Pancreas (tissue), 10 donors: ENCODE data around the gene ANKRD44. TPM values are rescaled to one million over a fixed set of nuclear protein-coding genes. Genes with fewer than 3 reads are reported as not detected.

Experiments used
- ATAC-seq, 4 donors: fragments of 200-7000 bp; cut with Tn5 transposase; one replicate each; pipeline versions ENCODE4 v1.8.0 to v1.9.1; 2020; ENCODE audit warnings: mild to moderate bottlenecking in 4 of 4, moderate library complexity in 4 of 4
- DNase-seq, 6 donors: peaks; one replicate each; pipeline ENCODE4 v3.0.0-alpha.2; 2020
- FAIRE-seq: peaks from 2 replicates; lab custom pipeline; 2012; peaks lifted over from hg19 to GRCh38; lab: Jason Lieb, UNC
- H3K27ac ChIP-seq, 4 donors: fragments of 200-600 bp; sonication (generic); 1 replicate in 3 of 4; 2 replicates in 1 of 4; pipeline versions ENCODE4 v1.5.0 to v1.8.0; 2020
- H3K27me3 ChIP-seq, 4 donors: fragments of 200-600 bp; one replicate each; pipeline ENCODE4 v1.8.0; 2021
- H3K36me3 ChIP-seq, 3 donors: fragments of 200-600 bp; sonication (generic) in 1 of 3; one replicate each; pipeline versions ENCODE4 v1.5.0 to v1.8.0; 2020 to 2021
- H3K4me1 ChIP-seq, 3 donors: fragments of 200-600 bp; one replicate each; pipeline ENCODE4 v1.8.0; 2021
- H3K4me3 ChIP-seq, 4 donors: fragments of 200-600 bp; sonication (generic) in 2 of 4; one replicate each; pipeline versions ENCODE4 v1.5.0 to v1.8.0; 2020 to 2021
- H3K9me3 ChIP-seq, 4 donors: fragments of 200-600 bp; one replicate each; pipeline ENCODE4 v1.8.0; 2021
- WGBS, 2 donors: extraction: QIAGEN DNeasy Blood & Tissue Kit; methylation state at CpG; one replicate each; pipeline ENCODE4 v1.1.7; 2013; 5-methylcytosine and 5-hydroxymethylcytosine counted together
- intact Hi-C, 3 donors: fragments of 100-400 bp; cut with DNase I; formaldehyde crosslinking; loops; one replicate each; pipeline versions ENCODE4 v1.11.1 to v1.14.2; 2022
- polyA plus RNA-seq, 2 donors: library from polyadenylated mRNA; stranded (reverse); fragments of 200-250 nt; gene quantifications; one replicate each; pipeline ENCODE4 v1.2.3, GENCODE V29; 2013
- total RNA-seq, 6 donors: library from RNA; stranded (reverse); fragmentation: NEBNext Ultra II Directional in 4 of 6; extraction: Animal tissue kit (Norgen Biotek cat#: 25700) in 4 of 6; gene quantifications; one replicate each; pipeline versions ENCODE4 v1.2.1 to v1.2.4, GENCODE V29; 2021 to 2023
- TF ChIP-seq, protein P1 (sequence below), 4 donors: fragments of 200-600 bp; sonication (generic) in 3 of 4; IDR thresholded peaks; one replicate each; pipeline versions ENCODE4 v1.5.0 to v1.8.0; 2021; ENCODE audit warnings: antibody characterized with exemption in 4 of 4
- donor health status: healthy with polysubstance abuse.
- donor health status: DM: no; HTN: no; CAD: no; lungs with moderate emphysema.
- donor health status: DM: no; HTN: no; CAD: no.
- donor health status: control.
- donor health status: control.
- donor health status: Bipolar disorder and iron deficiency.
- donor health status: DM: yes; HTN: yes; CAD: no.
- donor health status: DM: no; HTN: no; CAD: no.
- donor health status: DM: no; HTN: no; CAD: no.
- donor health status: DM: yes; HTN: yes; CAD: no.

Gene ANKRD44
- total and polyA plus RNA-seq, 8 donors, result 1.9 to 12.5 (median 7.7) TPM

DNA sequence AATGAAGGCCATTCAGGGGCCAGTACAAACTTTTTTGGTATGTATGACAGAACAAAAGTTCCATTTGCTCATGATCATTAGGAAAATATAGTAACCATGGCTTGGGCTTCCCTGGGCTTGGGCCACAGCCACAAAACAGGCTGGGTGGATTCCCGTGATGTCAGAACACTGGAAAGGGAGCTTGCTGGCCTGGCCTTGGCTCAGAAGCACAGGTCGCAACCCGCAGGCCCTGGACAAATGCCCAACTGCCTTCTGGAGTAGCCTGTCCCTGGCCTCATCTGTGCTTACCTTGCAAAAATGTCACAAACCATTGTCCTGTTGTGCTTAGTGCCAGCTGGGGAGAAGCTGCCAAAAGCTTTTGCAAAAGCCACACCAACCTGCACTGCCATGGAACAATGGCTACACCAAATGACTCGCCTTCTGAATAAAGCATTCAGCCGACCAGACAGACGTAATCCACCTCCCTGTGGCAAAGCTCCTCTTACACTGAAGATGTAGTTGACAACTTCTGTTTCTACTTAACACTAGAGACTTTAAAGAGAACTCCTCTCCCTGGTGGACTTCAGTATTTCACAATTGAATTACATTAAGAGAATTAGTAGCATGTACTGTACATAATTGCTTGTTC, 125.5 kb downstream of the ANKRD44 start:
- Histone ChIP-seq H3K36me3 (no peaks in the 10 kb centered on the region), H3K4me3 (no peak overlapping the region), H3K9me3 (no peaks in the 10 kb centered on the region), H3K27me3 (no peaks in the 10 kb centered on the region), H3K27ac (no peak overlapping the region), H3K4me1 (peaks cover 0 to 6% (median 0%) of the 10 kb centered on the region in 3 donors)
- TF ChIP-seq, protein P1, sequence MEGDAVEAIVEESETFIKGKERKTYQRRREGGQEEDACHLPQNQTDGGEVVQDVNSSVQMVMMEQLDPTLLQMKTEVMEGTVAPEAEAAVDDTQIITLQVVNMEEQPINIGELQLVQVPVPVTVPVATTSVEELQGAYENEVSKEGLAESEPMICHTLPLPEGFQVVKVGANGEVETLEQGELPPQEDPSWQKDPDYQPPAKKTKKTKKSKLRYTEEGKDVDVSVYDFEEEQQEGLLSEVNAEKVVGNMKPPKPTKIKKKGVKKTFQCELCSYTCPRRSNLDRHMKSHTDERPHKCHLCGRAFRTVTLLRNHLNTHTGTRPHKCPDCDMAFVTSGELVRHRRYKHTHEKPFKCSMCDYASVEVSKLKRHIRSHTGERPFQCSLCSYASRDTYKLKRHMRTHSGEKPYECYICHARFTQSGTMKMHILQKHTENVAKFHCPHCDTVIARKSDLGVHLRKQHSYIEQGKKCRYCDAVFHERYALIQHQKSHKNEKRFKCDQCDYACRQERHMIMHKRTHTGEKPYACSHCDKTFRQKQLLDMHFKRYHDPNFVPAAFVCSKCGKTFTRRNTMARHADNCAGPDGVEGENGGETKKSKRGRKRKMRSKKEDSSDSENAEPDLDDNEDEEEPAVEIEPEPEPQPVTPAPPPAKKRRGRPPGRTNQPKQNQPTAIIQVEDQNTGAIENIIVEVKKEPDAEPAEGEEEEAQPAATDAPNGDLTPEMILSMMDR (IDR thresholded peaks at IDR 0.05), result no peak
- 46 to 47% methylated on average over 6 of the region's 6 CpGs for WGBS, 2 donors
- DNase-seq (peak; percentile 54 to 87 (median 72)), FAIRE-seq (no peak), ATAC-seq (peak; percentile 70 to 91 (median 86))
- intact Hi-C loops, result loop anchor here in 1 of 3 donors (5.0 kb wide), 1 partner anchor 192 kb away; no protein-coding TSS in a partner anchor

DNA sequence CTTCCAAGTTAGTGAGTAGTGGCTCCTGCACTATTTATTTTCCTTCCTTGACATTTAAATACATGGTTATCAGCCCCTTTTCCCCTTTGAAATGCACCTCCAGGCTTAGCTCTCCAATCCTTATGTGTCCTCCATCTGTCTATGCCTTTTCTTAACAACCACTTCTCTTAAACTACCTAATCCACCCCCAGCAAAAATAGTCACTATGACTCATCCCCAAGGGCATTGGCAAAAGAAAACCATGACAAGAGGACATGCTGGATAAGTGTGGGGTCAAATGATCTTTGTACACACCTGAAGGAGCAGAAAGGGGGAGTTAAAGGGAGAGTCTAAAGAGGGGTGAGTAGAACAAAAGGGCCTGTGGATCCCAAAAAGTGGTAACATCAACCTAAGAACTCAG, 127.2 kb downstream of the ANKRD44 start:
- Histone ChIP-seq H3K9me3 (no peaks in the 10 kb centered on the region), H3K27ac (no peak overlapping the region), H3K4me3 (no peak overlapping the region), H3K27me3 (no peaks in the 10 kb centered on the region), H3K36me3 (no peaks in the 10 kb centered on the region), H3K4me1 (peaks cover 0 to 6% (median 0%) of the 10 kb centered on the region in 3 donors)
- intact Hi-C loops, result no loop called here
- FAIRE-seq (no peak), DNase-seq (no peak), ATAC-seq (no peak)
- TF ChIP-seq, protein P1 (IDR thresholded peaks at IDR 0.05), result no peak

DNA sequence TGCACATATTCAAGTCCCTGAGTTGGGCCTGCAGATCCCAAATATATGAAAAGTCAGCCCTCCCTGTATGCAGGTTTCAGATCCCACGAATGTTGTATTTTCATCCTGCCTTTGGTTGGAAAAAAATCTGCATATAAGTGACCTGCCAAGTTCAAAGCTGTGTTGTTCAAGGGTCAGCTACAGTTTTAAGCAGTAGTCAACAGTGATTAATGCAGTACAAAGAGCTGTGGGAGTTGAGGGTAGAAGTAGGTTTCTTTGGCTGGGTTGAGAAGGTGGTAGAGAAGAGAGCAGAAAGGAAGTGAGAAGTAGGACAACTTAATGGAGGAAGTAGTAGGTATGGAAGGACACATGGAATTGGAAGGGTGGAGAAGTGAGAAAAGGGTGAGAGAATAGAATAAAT, 127.9 kb downstream of the ANKRD44 start:
- no peaks in the 10 kb centered on the region for H3K27me3 ChIP-seq
- no peak overlapping the region for H3K4me3 ChIP-seq
- no peak for ATAC-seq
- intact Hi-C loops, result no loop called here
- no peaks in the 10 kb centered on the region for H3K36me3 ChIP-seq
- H3K27ac ChIP-seq, result no peak overlapping the region
- peaks cover 0 to 6% (median 0%) of the 10 kb centered on the region in 3 donors for H3K4me1 ChIP-seq
- no peak for FAIRE-seq
- DNase-seq, result no peak
- TF ChIP-seq, protein P1 (IDR thresholded peaks at IDR 0.05), result no peak
- 87 to 91% methylated on average over 1 of the region's 1 CpG for WGBS, 2 donors
- no peaks in the 10 kb centered on the region for H3K9me3 ChIP-seq

DNA sequence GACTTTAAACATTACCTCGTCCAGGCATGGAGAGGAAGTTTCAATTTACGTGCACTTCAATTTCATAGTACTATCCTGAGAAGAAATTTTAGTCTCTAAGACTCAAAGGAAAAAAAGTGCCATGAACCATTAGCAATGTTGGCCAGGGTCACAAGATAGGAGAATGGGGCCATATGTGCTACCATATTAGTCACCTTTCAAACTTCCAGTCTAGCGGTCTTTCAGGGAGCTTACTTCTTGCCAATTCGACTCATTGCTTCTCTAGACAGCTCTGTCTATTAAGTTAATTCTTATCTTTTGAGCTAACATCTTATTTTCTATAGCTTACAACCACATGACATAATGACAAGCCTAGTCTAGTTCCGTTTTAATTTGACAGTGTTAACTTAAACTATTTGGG, 129.1 kb downstream of the ANKRD44 start:
- DNase-seq (no peak), ATAC-seq (no peak), FAIRE-seq (no peak)
- TF ChIP-seq, protein P1 (IDR thresholded peaks at IDR 0.05), result no peak
- Histone ChIP-seq H3K27me3 (no peaks in the 10 kb centered on the region), H3K9me3 (no peaks in the 10 kb centered on the region), H3K27ac (no peak overlapping the region), H3K4me1 (peaks cover 0 to 6% (median 0%) of the 10 kb centered on the region in 3 donors), H3K36me3 (no peaks in the 10 kb centered on the region), H3K4me3 (no peak overlapping the region)
- 68% methylated on average over 5 of the region's 5 CpGs for WGBS, 2 donors
- intact Hi-C loops, result no loop called here
